GM21723 (cell line): Measurements from ENCODE around the gene DNAJC10.

Experiments
- ATAC-seq: cut with Tn5 transposase; IDR thresholded peaks from one replicate; pipeline ENCODE4 v1.9.1; 2021; ENCODE audit warnings: mild to moderate bottlenecking, moderate library complexity; ENCODE audit not compliant: unreplicated experiment

Gene DNAJC10

DNA sequence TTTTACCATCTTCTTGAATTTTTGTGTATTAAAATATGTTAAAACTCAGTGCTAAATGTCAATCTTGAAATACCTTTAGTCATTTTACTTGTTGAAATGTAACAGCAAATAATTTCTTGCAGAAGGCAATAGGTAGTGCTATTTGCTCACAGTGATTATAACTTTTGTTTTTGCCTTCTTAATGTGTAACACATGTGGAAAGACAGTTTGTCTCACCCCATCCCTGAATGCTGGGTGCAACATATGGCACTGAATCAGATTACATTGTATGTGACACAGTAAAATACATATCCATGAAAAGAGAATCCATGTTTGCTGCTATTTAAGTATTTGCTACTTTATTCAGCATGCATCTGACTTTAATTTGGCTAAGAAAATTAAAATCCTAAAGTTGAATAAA is 115.0 kb downstream of the DNAJC10 start:
- no peak for ATAC-seq

DNA sequence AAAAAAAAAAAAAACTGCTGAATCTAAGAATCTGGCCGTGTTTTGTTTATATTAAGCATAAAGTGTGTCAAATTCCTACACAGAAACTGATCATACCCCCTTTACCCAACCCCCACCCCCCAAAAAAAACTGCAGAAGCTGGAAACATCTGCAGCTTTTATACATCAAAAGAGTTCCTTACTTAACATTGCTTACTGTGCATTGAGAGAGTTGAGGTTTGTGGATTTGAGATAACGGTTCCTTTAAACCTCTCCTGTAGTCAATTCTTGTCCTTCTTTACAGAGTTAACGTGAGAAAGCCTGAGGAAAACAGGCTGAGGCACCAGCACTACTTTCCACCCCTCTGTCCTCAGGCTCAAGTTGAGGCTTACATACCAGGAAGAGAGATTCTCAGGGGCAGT is 115.9 kb downstream of the DNAJC10 start:
- no peak for ATAC-seq

DNA sequence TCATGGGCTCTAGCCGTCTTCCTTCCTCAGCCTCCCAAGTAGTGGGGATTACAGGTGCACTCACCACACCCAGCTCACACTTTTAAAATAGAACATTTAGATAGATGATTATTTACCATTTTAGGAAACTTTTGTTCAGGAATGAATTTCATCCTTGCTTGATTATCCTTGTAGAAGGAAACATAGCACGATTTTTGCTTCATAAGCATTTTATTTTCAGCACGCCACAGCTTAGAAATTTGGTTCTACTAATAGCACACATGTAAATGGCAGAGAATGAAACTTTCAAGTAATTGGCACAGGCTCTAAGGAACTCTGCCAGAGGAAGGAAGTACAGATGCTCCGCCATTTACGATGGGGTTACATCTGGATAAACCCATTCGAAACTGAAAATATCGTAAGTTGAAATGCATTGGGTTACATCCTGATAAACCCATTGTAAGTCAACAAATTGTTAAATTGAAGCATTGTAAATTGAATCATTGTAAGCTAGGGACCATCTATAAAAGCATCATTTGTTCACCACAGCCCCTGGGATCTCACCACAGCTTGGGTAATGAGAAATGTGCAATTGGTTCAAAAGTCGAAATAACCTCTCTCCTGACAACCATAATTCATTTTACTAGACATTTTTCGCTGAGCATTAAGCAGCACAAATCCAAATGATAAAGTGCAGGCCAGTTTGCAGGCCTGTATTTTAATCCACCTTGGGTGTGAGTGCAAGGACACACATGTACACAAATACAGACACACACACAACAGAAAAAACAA is 117.2 kb downstream of the DNAJC10 start:
- ATAC-seq: no peak

DNA sequence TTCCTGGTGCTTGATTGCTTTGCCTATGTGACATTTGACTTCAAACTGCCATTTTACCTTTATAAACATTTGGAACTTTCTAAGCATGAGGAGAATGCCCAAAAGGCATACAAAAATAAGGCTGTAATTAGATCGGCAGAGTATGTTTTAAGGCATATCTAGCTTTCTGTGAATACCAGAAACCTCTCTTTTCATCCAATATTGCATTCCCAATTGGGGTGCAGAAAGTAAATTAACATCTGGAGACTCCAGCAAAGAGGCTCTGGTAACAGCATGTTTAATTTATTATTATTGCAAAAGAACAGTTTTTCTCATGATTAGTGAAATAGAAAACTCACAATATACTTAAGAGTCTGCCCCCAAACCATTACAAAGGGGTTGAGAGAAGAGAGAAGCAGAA is 118.2 kb downstream of the DNAJC10 start:
- ATAC-seq: no peak

DNA sequence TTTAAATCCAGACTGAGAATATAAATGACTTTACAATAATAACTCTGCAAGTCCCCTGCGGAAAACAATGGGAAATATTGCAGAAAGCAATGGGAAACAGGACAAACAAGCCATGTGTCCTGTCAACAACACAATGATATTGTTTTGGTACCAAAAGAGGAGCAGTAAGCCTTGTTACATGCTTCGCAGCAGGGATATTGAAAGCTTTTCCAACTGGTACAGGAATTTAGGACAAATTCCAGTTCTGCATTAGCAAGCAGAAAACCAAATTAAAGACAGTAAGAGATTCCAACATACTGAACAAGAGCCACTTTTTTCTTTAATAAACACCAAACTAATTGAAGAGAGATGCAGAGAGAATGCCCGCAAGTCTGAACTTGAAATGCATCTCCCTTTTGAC is 120.4 kb downstream of the DNAJC10 start:
- no peak for ATAC-seq
